K562 (cell line): ENCODE data around the gene RNU6-9. TPM values are rescaled to one million over a fixed set of nuclear protein-coding genes. Genes with fewer than 3 reads are reported as not detected.

Experiments
- ATAC-seq: fragments of 200-7000 bp; cut with Tn5 transposase; 3 replicates; pipeline ENCODE4 v1.9.1; 2020; ENCODE audit warnings: moderate library complexity
- BruUV-seq: library from RNA; stranded (reverse); fragments of 400-500 nt; replicated peaks from 2 replicates; lab custom pipeline; 2021; lab: Mats Ljungman, UMichigan
- CTCF ChIA-PET: fragments of 300-600 bp; formaldehyde crosslinking; extraction: SDS; loops from one replicate; lab custom pipeline; 2021; ENCODE audit warnings: low intra/inter-chr PET ratio; lab: Yijun Ruan, JAX
- POLR2A ChIA-PET: fragments of 300-600, 350-650 bp; sonication (Branson Sonifier 250); formaldehyde crosslinking; extraction: SDS; loops from one replicate; lab custom pipeline; 2021; ENCODE audit warnings: antibody characterized with exemption, inconsistent platforms; lab: Yijun Ruan, JAX
- DNase-seq, 4 experiments: peaks; one replicate each; pipeline versions ENCODE4 v3.0.0 to v3.0.0-alpha.2; 2011 to 2018; ENCODE audit warnings: low spot score in 3 of 4, mixed read lengths in 3 of 4; ENCODE audit errors: extremely low read depth in 1 of 4
- FAIRE-seq: peaks from 2 replicates; lab custom pipeline; 2011; peaks lifted over from hg19 to GRCh38; lab: Jason Lieb, UNC
- H2AFZ ChIP-seq: 2 replicates; pipeline ENCODE4 v1.6.0; 2011; ENCODE audit warnings: low read depth, low read length, control low read depth, inconsistent platforms
- H3K27ac ChIP-seq: fragments of 200-600 bp; 3 replicates; pipeline ENCODE4 v1.8.0; 2011; ENCODE audit warnings: low read depth, mild to moderate bottlenecking, control low read depth, inconsistent platforms, low read length, moderate library complexity, mixed read lengths; ENCODE audit errors: extremely low read depth
- H3K27me3 ChIP-seq, 2 experiments: fragments of 300-600 bp in 1 of 2; 2 replicates in 1 of 2; 3 replicates in 1 of 2; pipeline versions ENCODE4 v1.6.0 to v1.8.0; 2011; ENCODE audit warnings: inconsistent platforms in 2 of 2, low read length in 2 of 2, mild to moderate bottlenecking in 1 of 2, mixed read lengths in 1 of 2, moderate library complexity in 1 of 2; ENCODE audit not compliant: control insufficient read depth in 2 of 2, insufficient read depth in 2 of 2
- H3K36me3 ChIP-seq: fragments of 300-600 bp; 3 replicates; pipeline ENCODE4 v1.8.0; 2011; ENCODE audit warnings: mild to moderate bottlenecking, low read length, inconsistent platforms; ENCODE audit not compliant: control insufficient read depth, insufficient read depth
- H3K4me1 ChIP-seq, 2 experiments: fragments of 200-600 bp in 1 of 2; replicated peaks in 1 of 2; 2 replicates in 1 of 2; 3 replicates in 1 of 2; pipeline versions ENCODE4 v1.5.1 to v1.8.0; 2011; ENCODE audit warnings: inconsistent platforms in 2 of 2, low read length in 2 of 2, mild to moderate bottlenecking in 1 of 2, mixed read lengths in 1 of 2, moderate library complexity in 1 of 2; ENCODE audit not compliant: control insufficient read depth in 2 of 2, insufficient read depth in 2 of 2
- H3K4me2 ChIP-seq: 2 replicates; pipeline ENCODE4 v1.6.1; 2011; ENCODE audit warnings: low read length, control low read depth, inconsistent platforms, mixed read lengths; ENCODE audit not compliant: insufficient read depth
- H3K4me3 ChIP-seq: fragments of 200-600 bp; sonication (generic), shearing (Covaris generic); 2 replicates; pipeline ENCODE4 v1.5.1; 2016; ENCODE audit warnings: control low read depth, inconsistent platforms
- H3K79me2 ChIP-seq: fragments of 200-600 bp; 3 replicates; pipeline ENCODE4 v1.8.0; 2011; ENCODE audit warnings: low read length, inconsistent platforms; ENCODE audit not compliant: control insufficient read depth, insufficient read depth
- H3K9ac ChIP-seq, 2 experiments: 2 replicates each; pipeline versions ENCODE4 v1.6.0 to v1.6.1; 2011; ENCODE audit warnings: low read depth in 2 of 2, low read length in 2 of 2, control low read depth in 1 of 2, inconsistent platforms in 1 of 2, mild to moderate bottlenecking in 1 of 2, mixed read lengths in 1 of 2; ENCODE audit not compliant: insufficient read depth in 1 of 2
- H3K9me1 ChIP-seq: one replicate; pipeline ENCODE4 v1.6.0; 2011; ENCODE audit warnings: inconsistent platforms, mild to moderate bottlenecking, low read length, moderate library complexity; ENCODE audit not compliant: control insufficient read depth, insufficient read depth
- H3K9me3 ChIP-seq: replicated peaks from 2 replicates; pipeline ENCODE4 v1.5.1; 2011; ENCODE audit warnings: low read depth, low read length, inconsistent platforms; ENCODE audit not compliant: control insufficient read depth, insufficient read depth
- H4K20me1 ChIP-seq: replicated peaks from 2 replicates; pipeline ENCODE4 v1.6.1; 2011; ENCODE audit warnings: low read length, inconsistent platforms, mixed read lengths; ENCODE audit not compliant: control insufficient read depth, insufficient read depth
- GTF2F1 ChIP-seq: IDR thresholded peaks from 2 replicates; pipeline ENCODE4 v1.6.1; 2011; ENCODE audit warnings: low read depth, low read length, improper control_type of control experiment
- POLR2G ChIP-seq: fragments of 200-400 bp; formaldehyde crosslinking; IDR thresholded peaks from 2 replicates; pipeline ENCODE4 v1.6.1; 2017; ENCODE audit warnings: low read depth, mild to moderate bottlenecking, antibody characterized with exemption, low read length, moderate library complexity
- SP1 ChIP-seq: sonication (generic); formaldehyde crosslinking; IDR thresholded peaks from 2 replicates; pipeline ENCODE4 v1.8.1; 2022; ENCODE audit warnings: mild to moderate bottlenecking, missing genetic modification reagents
- WGBS: fragments of 100-300 bp; shearing (Covaris generic); methylation state at CpG from one replicate; pipeline ENCODE4 v1.1.6; 2016; ENCODE audit warnings: low coverage, mixed read lengths; ENCODE audit not compliant: insufficient coverage; ENCODE audit errors: missing lambda C conversion rate; 5-methylcytosine and 5-hydroxymethylcytosine counted together
- in situ Hi-C: fragments of 300-500 bp; cut with MboI; formaldehyde crosslinking; loops from 4 replicates; pipeline ENCODE4 v1.15.0; 2018; ENCODE audit warnings: inconsistent platforms, mixed read lengths
- intact Hi-C: fragments of 100-400 bp; cut with micrococcal nuclease; formaldehyde crosslinking; loops from 2 replicates; pipeline ENCODE4 v1.14.2; 2022
- polyA plus RNA-seq, 8 experiments: library from polyadenylated mRNA; depleted of rRNA in 4 of 8; stranded (reverse) in 5 of 8; unstranded in 3 of 8; fragments of >200 nt; fragmentation: Nextera tagmentation in 2 of 8; fragmentation: Illumina TruSeq in 1 of 8; extraction: Ambion mirVana in 2 of 8; extraction: Trizol in 1 of 8; gene quantifications; 2 replicates each; pipeline versions ENCODE4 v1.2.1 to v1.2.3, GENCODE V29; 2011 to 2014; ENCODE audit warnings: inconsistent platforms in 1 of 8, missing spikeins in 1 of 8
- total RNA-seq, 7 experiments: library from RNA; depleted of rRNA in 6 of 7; stranded (reverse); fragments of >200 nt in 6 of 7; fragmentation: Illumina TruSeq in 2 of 7; extraction: Trizol in 2 of 7; gene quantifications; 2 replicates each; pipeline versions ENCODE4 v1.2.1 to v1.2.3, GENCODE V29; 2011 to 2021; ENCODE audit warnings: low replicate concordance in 1 of 7
- TF ChIP-seq, protein P1 (sequence below): fragments of 450-650 bp; formaldehyde crosslinking; IDR thresholded peaks from 2 replicates; pipeline ENCODE4 v1.4.0; 2020; ENCODE audit warnings: mild to moderate bottlenecking, moderate library complexity
- TF ChIP-seq, protein P2 (sequence below): sonication (generic); IDR thresholded peaks from 2 replicates; pipeline ENCODE4 v1.6.1; 2016
- TF ChIP-seq, protein P3 (sequence below): fragments of 450-650 bp; IDR thresholded peaks from 2 replicates; pipeline ENCODE4 v1.6.1; 2018; ENCODE audit warnings: mild to moderate bottlenecking, low read depth; ENCODE audit not compliant: partially characterized antibody
- TF ChIP-seq, protein P4 (sequence below): sonication (generic); formaldehyde crosslinking; IDR thresholded peaks from 2 replicates; pipeline ENCODE4 v1.8.1; 2023; ENCODE audit warnings: mild to moderate bottlenecking, missing genetic modification reagents

RNU6-9 gene
- total and polyA plus RNA-seq, 9 of the 15 experiments (the other 6 are each of a cell fraction or from before 2014, with no cell fraction given), result not detected

DNA sequence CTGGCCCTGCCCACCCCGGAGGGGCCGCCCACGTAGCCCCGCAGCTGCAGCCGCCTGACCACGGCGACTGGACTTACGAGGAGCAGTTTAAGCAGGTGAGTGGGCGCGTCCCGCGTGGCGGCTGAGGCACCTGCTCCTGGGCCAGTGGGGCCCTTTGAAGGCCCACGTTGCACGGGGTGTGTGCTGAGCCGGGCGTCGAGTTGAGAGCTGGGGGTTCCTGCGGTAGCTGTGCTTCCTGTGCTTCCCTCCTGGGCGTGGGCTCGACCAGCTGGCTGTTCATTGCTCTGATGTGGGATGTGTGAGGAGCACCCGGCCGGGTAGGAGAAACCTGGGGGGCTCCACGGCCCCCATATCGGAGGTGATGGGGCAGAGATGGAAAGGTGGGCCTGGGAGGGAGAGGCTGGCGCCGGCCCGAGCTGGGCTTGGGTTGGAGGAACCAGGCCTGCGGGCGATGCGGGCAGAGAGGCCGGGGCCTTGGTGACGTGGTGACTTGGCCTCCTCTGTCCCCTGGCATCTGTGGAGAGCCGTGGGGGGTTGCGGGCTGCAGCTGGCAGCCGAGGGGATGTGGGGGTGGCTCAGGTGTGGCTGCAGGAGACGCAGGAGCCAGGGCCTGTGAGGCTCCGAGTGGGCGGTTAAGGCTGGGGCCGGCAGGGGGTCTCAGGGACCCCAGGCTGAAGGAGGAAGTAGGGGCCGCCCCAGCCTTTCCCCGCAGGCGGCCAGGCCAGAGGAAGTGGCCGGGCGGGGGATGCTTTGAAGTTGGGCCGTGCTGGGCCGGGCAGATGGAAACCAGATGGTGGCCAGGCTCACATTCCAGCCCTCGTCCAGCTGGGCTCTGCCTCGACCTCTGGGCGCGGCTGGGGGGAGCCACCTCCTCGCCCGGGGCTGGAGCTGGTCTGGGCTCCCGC lies 39.6 kb downstream of the RNU6-9 start:
- no peak for ATAC-seq
- intact Hi-C loops, result no loop called here
- Histone ChIP-seq H3K9me3 (no peaks in the 10 kb centered on the region), H3K4me3 (no peak overlapping the region), H3K36me3 (peaks cover 85% of the 10 kb centered on the region; the same call in 2 of the 3 replicates), H2AFZ (no peak overlapping the region), H4K20me1 (peaks cover 3% of the 10 kb centered on the region; the same call in 1 of the 2 replicates), H3K27ac (no peak overlapping the region), H3K4me1 (peaks cover 0 to 51% of the 10 kb centered on the region in 2 experiments; a peak in 3 of 5 replicates), H3K79me2 (peaks cover 75% of the 10 kb centered on the region), H3K9ac (peak overlapping the region in 1 of 2 experiments; percentile 17; a peak in 2 of 4 replicates), H3K27me3 (no peaks in the 10 kb centered on the region), H3K9me1 (no peaks in the 10 kb centered on the region), H3K4me2 (no peak overlapping the region)
- WGBS, result 86% methylated on average over 30 of the region's 54 CpGs
- no TSS peak for BruUV-seq
- in situ Hi-C loops, result no loop called here
- no peak for DNase-seq
- POLR2A ChIA-PET, result interaction anchor here (0.8 to 1.6 kb wide), 3 partner anchors 9 to 16 kb away, joined by 4 to 5 read pairs (median 4); no protein-coding TSS in a partner anchor
- CTCF ChIA-PET, result no interaction called here
- no peak for FAIRE-seq
- no peak for TF ChIP-seq SP1 (CRISPR knock-in tag)
- TF ChIP-seq, protein P1, sequence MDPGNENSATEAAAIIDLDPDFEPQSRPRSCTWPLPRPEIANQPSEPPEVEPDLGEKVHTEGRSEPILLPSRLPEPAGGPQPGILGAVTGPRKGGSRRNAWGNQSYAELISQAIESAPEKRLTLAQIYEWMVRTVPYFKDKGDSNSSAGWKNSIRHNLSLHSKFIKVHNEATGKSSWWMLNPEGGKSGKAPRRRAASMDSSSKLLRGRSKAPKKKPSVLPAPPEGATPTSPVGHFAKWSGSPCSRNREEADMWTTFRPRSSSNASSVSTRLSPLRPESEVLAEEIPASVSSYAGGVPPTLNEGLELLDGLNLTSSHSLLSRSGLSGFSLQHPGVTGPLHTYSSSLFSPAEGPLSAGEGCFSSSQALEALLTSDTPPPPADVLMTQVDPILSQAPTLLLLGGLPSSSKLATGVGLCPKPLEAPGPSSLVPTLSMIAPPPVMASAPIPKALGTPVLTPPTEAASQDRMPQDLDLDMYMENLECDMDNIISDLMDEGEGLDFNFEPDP (CRISPR knock-in tag), result no peak
- TF ChIP-seq, protein P2, sequence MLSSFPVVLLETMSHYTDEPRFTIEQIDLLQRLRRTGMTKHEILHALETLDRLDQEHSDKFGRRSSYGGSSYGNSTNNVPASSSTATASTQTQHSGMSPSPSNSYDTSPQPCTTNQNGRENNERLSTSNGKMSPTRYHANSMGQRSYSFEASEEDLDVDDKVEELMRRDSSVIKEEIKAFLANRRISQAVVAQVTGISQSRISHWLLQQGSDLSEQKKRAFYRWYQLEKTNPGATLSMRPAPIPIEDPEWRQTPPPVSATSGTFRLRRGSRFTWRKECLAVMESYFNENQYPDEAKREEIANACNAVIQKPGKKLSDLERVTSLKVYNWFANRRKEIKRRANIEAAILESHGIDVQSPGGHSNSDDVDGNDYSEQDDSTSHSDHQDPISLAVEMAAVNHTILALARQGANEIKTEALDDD, result no peak
- TF ChIP-seq, protein P3, sequence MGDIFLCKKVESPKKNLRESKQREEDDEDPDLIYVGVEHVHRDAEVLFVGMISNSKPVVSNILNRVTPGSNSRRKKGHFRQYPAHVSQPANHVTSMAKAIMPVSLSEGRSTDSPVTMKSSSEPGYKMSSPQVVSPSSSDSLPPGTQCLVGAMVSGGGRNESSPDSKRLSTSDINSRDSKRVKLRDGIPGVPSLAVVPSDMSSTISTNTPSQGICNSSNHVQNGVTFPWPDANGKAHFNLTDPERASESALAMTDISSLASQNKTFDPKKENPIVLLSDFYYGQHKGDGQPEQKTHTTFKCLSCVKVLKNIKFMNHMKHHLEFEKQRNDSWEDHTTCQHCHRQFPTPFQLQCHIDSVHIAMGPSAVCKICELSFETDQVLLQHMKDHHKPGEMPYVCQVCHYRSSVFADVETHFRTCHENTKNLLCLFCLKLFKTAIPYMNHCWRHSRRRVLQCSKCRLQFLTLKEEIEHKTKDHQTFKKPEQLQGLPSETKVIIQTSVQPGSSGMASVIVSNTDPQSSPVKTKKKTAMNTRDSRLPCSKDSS, result no peak
- TF ChIP-seq, protein P4, sequence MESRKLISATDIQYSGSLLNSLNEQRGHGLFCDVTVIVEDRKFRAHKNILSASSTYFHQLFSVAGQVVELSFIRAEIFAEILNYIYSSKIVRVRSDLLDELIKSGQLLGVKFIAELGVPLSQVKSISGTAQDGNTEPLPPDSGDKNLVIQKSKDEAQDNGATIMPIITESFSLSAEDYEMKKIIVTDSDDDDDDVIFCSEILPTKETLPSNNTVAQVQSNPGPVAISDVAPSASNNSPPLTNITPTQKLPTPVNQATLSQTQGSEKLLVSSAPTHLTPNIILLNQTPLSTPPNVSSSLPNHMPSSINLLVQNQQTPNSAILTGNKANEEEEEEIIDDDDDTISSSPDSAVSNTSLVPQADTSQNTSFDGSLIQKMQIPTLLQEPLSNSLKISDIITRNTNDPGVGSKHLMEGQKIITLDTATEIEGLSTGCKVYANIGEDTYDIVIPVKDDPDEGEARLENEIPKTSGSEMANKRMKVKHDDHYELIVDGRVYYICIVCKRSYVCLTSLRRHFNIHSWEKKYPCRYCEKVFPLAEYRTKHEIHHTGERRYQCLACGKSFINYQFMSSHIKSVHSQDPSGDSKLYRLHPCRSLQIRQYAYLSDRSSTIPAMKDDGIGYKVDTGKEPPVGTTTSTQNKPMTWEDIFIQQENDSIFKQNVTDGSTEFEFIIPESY, result peak; percentile 72
- TF ChIP-seq GTF2F1, result no peak
- peak; percentile 60 for TF ChIP-seq POLR2G
